Prostate gland (tissue), 2 donors: ENCODE measurements around the gene EAPP. TPM values are rescaled to one million over a fixed set of nuclear protein-coding genes. Genes with fewer than 3 reads are reported as not detected.

Experiments used
- small RNA-seq, 2 donors: library from RNA; depleted of rRNA; stranded (forward); fragments of <200 nt; gene quantifications; one replicate each; pipeline ENCODE3, GENCODE V24; 2016
- total RNA-seq, 2 donors: library from RNA; depleted of rRNA; stranded (reverse); fragments of >200 nt; gene quantifications; one replicate each; pipeline ENCODE4 v1.1.0, GENCODE V29; 2016

The EAPP gene
- total RNA-seq, 2 donors from 2014 or later: 41.6 to 52.6 TPM

Small RNAs within 50 kb of the gene (small RNA-seq; reads per million reads assigned to genes)
- gene RNU1-27P: 0 reads per million in 2 donors
- gene RNU1-28P: 0 reads per million in 2 donors

Other genes starting within 250 kb of the EAPP start
- 10 to 100 TPM; 12.5 to 21.9 TPM for gene SPTSSA, start 77.5 kb downstream of the EAPP start, total RNA-seq
- gene SNX6, start 90.4 kb upstream of the EAPP start, total RNA-seq: 100 to 1,000 TPM; 116 to 128 TPM
- 10 to 100 TPM; 46.3 to 79.2 TPM for gene CFL2, start 174.9 kb upstream of the EAPP start, total RNA-seq